ENCODE data around the gene BMPR1B. TPM values are rescaled to one million over a fixed set of nuclear protein-coding genes. Genes with fewer than 3 reads are reported as not detected.

Gene BMPR1B
- total RNA-seq, 4 donors from 2014 or later, result 0.17 to 0.88 (median 0.35) TPM

DNA sequence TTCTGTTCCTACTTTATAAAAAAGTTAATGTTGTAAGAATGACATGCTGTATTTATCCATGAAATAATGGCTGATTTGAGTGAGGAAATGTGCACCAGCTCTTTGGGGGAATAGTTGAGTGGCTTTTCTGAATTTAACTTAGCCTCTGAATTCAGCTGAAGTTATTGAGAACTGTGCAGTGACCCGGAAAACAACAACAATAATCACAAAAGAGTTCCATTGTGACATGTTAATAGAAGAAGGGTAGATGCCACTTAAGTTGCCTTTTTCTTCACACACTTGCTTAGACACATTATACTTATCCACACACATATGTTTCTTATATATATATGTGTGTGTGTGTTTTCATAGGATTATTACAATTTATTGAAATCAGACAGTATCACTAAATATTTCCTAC lies 301.2 kb downstream of the BMPR1B start:
- TF ChIP-seq, protein P1, sequence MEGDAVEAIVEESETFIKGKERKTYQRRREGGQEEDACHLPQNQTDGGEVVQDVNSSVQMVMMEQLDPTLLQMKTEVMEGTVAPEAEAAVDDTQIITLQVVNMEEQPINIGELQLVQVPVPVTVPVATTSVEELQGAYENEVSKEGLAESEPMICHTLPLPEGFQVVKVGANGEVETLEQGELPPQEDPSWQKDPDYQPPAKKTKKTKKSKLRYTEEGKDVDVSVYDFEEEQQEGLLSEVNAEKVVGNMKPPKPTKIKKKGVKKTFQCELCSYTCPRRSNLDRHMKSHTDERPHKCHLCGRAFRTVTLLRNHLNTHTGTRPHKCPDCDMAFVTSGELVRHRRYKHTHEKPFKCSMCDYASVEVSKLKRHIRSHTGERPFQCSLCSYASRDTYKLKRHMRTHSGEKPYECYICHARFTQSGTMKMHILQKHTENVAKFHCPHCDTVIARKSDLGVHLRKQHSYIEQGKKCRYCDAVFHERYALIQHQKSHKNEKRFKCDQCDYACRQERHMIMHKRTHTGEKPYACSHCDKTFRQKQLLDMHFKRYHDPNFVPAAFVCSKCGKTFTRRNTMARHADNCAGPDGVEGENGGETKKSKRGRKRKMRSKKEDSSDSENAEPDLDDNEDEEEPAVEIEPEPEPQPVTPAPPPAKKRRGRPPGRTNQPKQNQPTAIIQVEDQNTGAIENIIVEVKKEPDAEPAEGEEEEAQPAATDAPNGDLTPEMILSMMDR (IDR thresholded peaks at IDR 0.05; ENCODE audit: low read depth), result no peak

DNA sequence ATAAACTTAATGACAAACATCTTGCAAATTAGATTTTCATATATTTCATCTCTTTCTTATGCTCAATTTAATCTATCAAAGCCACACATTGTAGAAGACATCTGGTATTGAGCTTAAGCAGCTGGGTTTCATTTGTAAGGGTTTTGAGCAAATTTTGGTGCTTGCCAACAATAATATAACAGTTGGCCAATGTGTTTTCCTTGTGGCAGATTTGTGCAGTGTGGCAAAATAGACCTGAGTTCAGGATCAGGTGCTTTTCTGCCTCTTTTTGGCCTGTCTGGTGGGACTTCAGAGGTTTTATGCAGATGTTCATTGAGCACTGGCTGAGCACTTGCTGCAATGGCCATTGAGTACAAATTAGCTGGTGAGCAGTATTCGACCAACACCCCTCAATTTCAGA lies 301.9 kb downstream of the BMPR1B start:
- TF ChIP-seq, protein P1 (IDR thresholded peaks at IDR 0.05; ENCODE audit: low read depth), result no peak

DNA sequence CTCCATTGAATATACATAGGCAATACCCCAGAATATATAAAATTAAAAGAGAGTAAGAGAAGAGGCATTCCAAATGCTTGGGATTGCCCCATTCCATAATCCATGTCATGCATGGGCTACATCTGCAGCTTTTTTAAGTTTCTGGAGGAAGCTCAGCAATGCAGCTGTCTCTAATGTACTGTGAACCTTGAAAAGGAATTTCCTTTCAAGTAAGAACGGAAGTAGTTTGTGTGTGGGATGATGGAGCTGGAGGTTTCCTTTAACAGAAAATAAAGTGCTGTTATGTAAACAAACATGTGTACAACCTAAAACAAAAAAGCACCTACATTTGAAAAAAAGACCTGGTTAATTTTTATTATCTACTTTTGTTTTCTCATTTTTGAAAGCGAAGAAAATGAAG lies 303.5 kb downstream of the BMPR1B start:
- TF ChIP-seq, protein P1 (IDR thresholded peaks at IDR 0.05; ENCODE audit: low read depth), result no peak

DNA sequence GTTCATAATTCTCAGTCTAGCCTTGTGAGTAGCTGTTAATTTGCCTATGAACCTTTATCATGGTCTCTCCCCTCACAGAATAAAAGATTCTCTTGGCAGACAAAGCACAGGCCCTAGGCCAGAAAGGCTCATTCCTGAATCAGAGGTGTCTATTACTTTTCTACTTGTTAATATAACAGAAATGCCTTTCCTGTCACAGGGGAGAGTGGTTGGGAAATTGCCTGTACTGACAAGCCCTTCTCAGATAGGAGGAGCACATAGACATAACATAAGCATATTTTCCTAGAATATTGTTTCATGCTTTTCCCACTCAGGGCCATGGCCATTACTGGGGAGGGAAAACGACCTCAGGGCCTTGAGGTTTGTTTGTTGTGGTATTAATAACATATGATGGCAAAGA lies 308.3 kb downstream of the BMPR1B start:
- TF ChIP-seq, protein P1 (IDR thresholded peaks at IDR 0.05; ENCODE audit: low read depth), result no peak

DNA sequence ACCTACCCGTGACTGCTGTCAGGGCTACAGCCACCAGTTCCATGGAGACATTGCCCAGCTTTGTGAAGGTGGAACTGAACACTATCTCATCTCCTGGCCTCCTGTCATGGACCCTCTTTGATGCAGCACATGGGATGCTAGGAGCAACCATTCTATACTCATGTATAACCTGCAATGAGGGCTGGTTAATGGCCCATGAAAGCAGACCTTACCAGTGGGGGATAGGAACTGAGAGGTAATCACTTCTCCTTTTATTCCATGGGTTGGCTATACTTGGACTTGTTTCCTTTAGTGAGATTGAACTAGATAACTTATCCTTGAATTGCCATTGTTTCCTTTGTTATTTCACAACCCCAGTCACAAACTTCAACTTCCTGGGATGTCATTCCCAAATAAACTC lies 310.6 kb downstream of the BMPR1B start:
- TF ChIP-seq, protein P1 (IDR thresholded peaks at IDR 0.05; ENCODE audit: low read depth), result no peak

DNA sequence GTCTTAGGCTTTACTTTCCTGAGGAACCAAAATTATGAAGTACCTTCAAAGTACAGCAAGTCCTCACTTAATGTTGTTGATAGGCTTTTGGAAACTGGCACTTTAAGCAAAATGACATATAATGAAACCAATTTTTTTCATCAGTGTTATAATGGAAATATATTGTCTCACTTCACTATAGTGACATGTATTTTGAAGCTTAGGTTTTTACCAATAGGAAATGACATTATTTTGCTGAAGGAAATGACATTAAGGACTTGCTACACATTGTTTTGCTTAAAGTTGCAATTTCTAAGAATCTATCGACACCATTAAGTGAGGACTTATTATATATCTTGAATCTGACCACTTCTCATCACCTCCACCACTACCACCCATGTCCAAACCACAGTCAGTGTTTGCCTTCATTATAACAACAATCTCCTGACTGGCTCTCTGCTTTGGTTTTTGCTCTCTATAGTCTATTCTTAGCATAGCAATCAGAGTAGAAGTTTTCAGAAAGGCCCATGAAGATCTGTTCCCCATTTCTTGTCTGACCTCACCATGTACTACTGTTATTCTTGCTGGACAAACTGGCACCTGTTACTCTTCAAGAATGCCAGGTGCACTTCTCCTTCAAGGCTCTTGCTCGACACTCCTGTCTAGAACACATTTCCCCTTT lies 311.2 kb downstream of the BMPR1B start:
- TF ChIP-seq, protein P1 (IDR thresholded peaks at IDR 0.05; ENCODE audit: low read depth), result no peak

DNA sequence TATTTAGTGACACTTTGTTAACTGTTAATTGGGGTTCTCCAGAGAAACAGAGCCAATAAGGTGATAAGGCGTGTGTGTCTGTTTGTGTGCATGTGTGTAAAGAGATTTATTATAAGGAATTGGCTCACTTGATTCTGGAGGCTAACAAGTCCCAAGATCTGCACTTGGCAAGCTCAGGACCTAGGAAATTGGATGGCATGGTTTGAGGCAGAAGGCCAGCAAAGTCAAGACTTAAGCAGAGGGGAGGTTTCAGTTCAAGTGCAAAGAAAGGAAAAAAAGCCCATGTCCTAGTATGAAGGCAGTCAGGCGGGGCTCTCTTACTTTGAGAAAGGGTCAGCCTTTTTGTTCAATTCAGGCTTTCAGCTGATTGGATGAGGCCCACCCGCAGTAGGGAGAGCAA lies 314.1 kb downstream of the BMPR1B start:
- TF ChIP-seq, protein P1 (IDR thresholded peaks at IDR 0.05; ENCODE audit: low read depth), result no peak

Data from subcutaneous adipose tissue (tissue), 4 donors.